Neural progenitor cell (in vitro differentiated cells): ENCODE results near the gene RAPGEF2. TPM values are rescaled to one million over a fixed set of nuclear protein-coding genes. Genes with fewer than 3 reads are reported as not detected.

Source experiments
- DNase-seq: peaks from one replicate; pipeline ENCODE4 v3.0.0-alpha.2; 2016; ENCODE audit warnings: low spot score
- H2AFZ ChIP-seq: fragments of 200-600 bp; sonication (generic); replicated peaks from 2 replicates; pipeline ENCODE4 v1.6.1; 2016; ENCODE audit warnings: antibody characterized with exemption
- H3F3A ChIP-seq: fragments of 200-600 bp; sonication (generic); 2 replicates; pipeline ENCODE4 v1.6.1; 2016; ENCODE audit warnings: antibody characterized with exemption, low read depth
- H3K27ac ChIP-seq: fragments of 200-600 bp; sonication (generic); 2 replicates; pipeline ENCODE4 v1.5.1; 2016; ENCODE audit warnings: mild to moderate bottlenecking
- H3K27me3 ChIP-seq: fragments of 200-600 bp; sonication (generic); 2 replicates; pipeline ENCODE4 v1.6.1; 2016; ENCODE audit warnings: mild to moderate bottlenecking, moderate library complexity
- H3K36me3 ChIP-seq: fragments of 200-600 bp; sonication (generic); 2 replicates; pipeline ENCODE4 v1.5.1; 2016
- H3K4me1 ChIP-seq: fragments of 200-600 bp; sonication (generic); 2 replicates; pipeline ENCODE4 v1.6.1; 2016; ENCODE audit warnings: mixed run types
- H3K4me2 ChIP-seq: fragments of 200-600 bp; sonication (generic); 2 replicates; pipeline ENCODE4 v1.6.1; 2016
- H3K4me3 ChIP-seq: fragments of 200-600 bp; sonication (generic); 2 replicates; pipeline ENCODE4 v1.5.1; 2016
- H3K79me2 ChIP-seq: fragments of 200-600 bp; sonication (generic); 2 replicates; pipeline ENCODE4 v1.6.1; 2016; ENCODE audit warnings: low read depth
- H3K9ac ChIP-seq: fragments of 200-600 bp; sonication (generic); 2 replicates; pipeline ENCODE4 v1.6.1; 2016
- H3K9me3 ChIP-seq: fragments of 200-600 bp; sonication (generic); 2 replicates; pipeline ENCODE4 v1.5.1; 2016; ENCODE audit warnings: low read depth
- H4K20me1 ChIP-seq: fragments of 200-600 bp; sonication (generic); 2 replicates; pipeline ENCODE4 v1.6.1; 2016; ENCODE audit warnings: low read depth
- H3K27ac Mint-ChIP-seq: 3 replicates; pipeline ENCODE4 v1.8.0; 2021; ENCODE audit warnings: mixed read lengths
- H3K27me3 Mint-ChIP-seq: 2 replicates; pipeline ENCODE4 v1.8.0; 2022; ENCODE audit warnings: low read depth, mild to moderate bottlenecking, inconsistent platforms, moderate library complexity, mixed read lengths; ENCODE audit not compliant: insufficient read depth
- H3K36me3 Mint-ChIP-seq: 3 replicates; pipeline ENCODE4 v1.8.0; 2021; ENCODE audit warnings: mixed read lengths
- H3K4me1 Mint-ChIP-seq: 3 replicates; pipeline ENCODE4 v1.8.0; 2021; ENCODE audit warnings: mixed read lengths
- H3K4me3 Mint-ChIP-seq: 3 replicates; pipeline ENCODE4 v1.8.0; 2021; ENCODE audit warnings: mild to moderate bottlenecking, moderate library complexity, mixed read lengths
- H3K9me3 Mint-ChIP-seq: 3 replicates; pipeline ENCODE4 v1.8.0; 2020; ENCODE audit warnings: mixed read lengths
- EZH2 ChIP-seq: fragments of 200-600 bp; sonication (generic); IDR thresholded peaks from 2 replicates; pipeline ENCODE4 v1.6.1; 2017; ENCODE audit warnings: antibody characterized with exemption, mild to moderate bottlenecking, moderate library complexity
- EZH2phosphoT487 ChIP-seq: fragments of 200-600 bp; sonication (generic); IDR thresholded peaks from 2 replicates; pipeline ENCODE4 v1.6.1; 2017; ENCODE audit warnings: antibody characterized with exemption
- total RNA-seq: library from RNA; depleted of rRNA; stranded (reverse); fragments of >200 nt; gene quantifications from 2 replicates; pipeline ENCODE4 v1.2.3, GENCODE V29; 2015; ENCODE audit warnings: low replicate concordance
- TF ChIP-seq, protein P1 (sequence below): fragments of 200-600 bp; sonication (generic); IDR thresholded peaks from 2 replicates; pipeline ENCODE4 v1.5.1; 2017; ENCODE audit warnings: antibody characterized with exemption, mild to moderate bottlenecking

The RAPGEF2 gene
- total RNA-seq, 1 donor from 2014 or later, result 70.4 TPM

DNA sequence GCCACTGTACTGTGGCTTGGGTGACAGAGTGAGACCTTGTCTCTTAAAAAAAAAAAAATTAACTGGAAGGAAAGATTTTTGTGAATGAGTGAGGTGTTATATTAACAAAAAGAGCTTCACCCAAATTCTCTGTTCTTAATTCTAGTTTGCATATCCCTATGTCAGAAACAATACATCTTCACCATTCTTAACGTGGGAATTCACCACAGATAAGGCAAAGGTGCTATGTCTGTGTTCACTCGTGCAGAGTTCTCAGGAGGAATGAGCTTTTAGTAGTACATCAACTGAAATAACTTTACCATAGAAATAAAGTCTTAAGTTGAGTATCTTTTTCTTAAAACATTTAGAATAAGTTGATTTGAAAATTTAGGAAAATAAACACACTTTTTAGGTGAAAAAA is 135.1 kb downstream of the RAPGEF2 start:
- no peak overlapping the region for H3K4me3 ChIP-seq
- H3K79me2 ChIP-seq, result peaks cover 15% of the 10 kb centered on the region
- no peaks in the 10 kb centered on the region for H3K27me3 Mint-ChIP-seq
- H3K27me3 ChIP-seq, result no peaks in the 10 kb centered on the region
- no peak overlapping the region for H3K27ac ChIP-seq
- H3K9me3 ChIP-seq, result no peaks in the 10 kb centered on the region
- H3K9ac ChIP-seq, result no peak overlapping the region
- no peaks in the 10 kb centered on the region for H4K20me1 ChIP-seq
- peaks cover 20% of the 10 kb centered on the region for H3K36me3 Mint-ChIP-seq
- no peak overlapping the region for H3K4me3 Mint-ChIP-seq
- no peaks in the 10 kb centered on the region for H3K36me3 ChIP-seq
- H3K27ac Mint-ChIP-seq, result no peak overlapping the region
- no peaks in the 10 kb centered on the region for H3K4me1 Mint-ChIP-seq
- H3K4me1 ChIP-seq, result peaks cover 5% of the 10 kb centered on the region
- H3K9me3 Mint-ChIP-seq, result peaks cover 24% of the 10 kb centered on the region
- TF ChIP-seq EZH2phosphoT487, result no peak
- TF ChIP-seq, protein P1, sequence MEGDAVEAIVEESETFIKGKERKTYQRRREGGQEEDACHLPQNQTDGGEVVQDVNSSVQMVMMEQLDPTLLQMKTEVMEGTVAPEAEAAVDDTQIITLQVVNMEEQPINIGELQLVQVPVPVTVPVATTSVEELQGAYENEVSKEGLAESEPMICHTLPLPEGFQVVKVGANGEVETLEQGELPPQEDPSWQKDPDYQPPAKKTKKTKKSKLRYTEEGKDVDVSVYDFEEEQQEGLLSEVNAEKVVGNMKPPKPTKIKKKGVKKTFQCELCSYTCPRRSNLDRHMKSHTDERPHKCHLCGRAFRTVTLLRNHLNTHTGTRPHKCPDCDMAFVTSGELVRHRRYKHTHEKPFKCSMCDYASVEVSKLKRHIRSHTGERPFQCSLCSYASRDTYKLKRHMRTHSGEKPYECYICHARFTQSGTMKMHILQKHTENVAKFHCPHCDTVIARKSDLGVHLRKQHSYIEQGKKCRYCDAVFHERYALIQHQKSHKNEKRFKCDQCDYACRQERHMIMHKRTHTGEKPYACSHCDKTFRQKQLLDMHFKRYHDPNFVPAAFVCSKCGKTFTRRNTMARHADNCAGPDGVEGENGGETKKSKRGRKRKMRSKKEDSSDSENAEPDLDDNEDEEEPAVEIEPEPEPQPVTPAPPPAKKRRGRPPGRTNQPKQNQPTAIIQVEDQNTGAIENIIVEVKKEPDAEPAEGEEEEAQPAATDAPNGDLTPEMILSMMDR, result no peak
- TF ChIP-seq EZH2, result no peak
- no peak for DNase-seq
- no peak overlapping the region for H2AFZ ChIP-seq
- no peak overlapping the region for H3K4me2 ChIP-seq
- H3F3A ChIP-seq, result peaks cover 5% of the 10 kb centered on the region

DNA sequence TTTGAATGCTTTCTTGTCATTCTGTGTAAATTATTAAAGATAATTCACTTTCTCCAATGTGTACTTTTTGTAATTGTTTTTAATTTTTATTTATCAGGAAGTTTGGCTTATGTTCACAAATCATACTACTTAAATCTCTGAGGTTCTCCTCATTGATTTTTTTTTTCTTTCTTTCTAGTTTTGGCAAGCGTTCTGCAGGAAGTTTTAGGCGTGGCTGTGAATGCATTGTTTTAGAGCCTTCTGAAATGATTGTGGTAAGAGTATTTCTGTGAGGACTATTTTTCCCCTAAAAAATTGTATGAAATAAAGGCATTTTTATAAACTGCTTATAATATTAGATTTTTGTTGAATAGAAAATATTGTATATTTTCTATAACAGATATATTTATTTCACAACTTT is 135.8 kb downstream of the RAPGEF2 start:
- no peaks in the 10 kb centered on the region for H3K27me3 Mint-ChIP-seq

DNA sequence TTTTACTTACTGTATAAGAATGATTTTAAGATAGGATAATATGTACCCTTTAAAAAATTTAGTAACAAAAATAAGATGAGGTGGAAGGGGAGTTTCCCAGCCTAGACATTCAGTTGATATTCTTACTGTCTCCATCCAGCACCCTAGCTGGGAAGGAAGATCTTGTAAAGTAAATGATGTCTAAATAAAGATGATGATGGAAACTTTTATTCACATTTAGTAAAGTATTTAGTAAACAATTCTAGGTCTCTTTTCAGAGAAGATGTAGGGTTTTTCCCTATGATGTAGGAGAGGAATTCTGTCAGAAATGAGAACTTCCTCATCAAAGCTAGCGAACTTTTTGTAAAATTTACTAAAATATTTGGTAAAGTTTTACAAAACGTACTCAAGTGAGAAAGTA is 136.8 kb downstream of the RAPGEF2 start:
- Mint-ChIP-seq H3K36me3 (peaks cover 16% of the 10 kb centered on the region), H3K27ac (no peak overlapping the region), H3K4me1 (no peaks in the 10 kb centered on the region), H3K4me3 (no peak overlapping the region), H3K27me3 (no peaks in the 10 kb centered on the region), H3K9me3 (peaks cover 14% of the 10 kb centered on the region)
- H3K4me3 ChIP-seq, result no peak overlapping the region
- H3K36me3 ChIP-seq, result no peaks in the 10 kb centered on the region
- H3K4me2 ChIP-seq, result no peak overlapping the region
- H3K4me1 ChIP-seq, result peaks cover 5% of the 10 kb centered on the region
- no peaks in the 10 kb centered on the region for H3K27me3 ChIP-seq
- H2AFZ ChIP-seq, result no peak overlapping the region
- H3K79me2 ChIP-seq, result peaks cover 7% of the 10 kb centered on the region
- no peaks in the 10 kb centered on the region for H3K9me3 ChIP-seq
- H4K20me1 ChIP-seq, result no peaks in the 10 kb centered on the region
- no peak overlapping the region for H3K27ac ChIP-seq
- DNase-seq, result no peak
- no peak overlapping the region for H3K9ac ChIP-seq
- TF ChIP-seq EZH2 (no peak), EZH2phosphoT487 (no peak)
- TF ChIP-seq, protein P1, result no peak
- H3F3A ChIP-seq, result peaks cover 5% of the 10 kb centered on the region

More for the DNA sequence above, 135.8 kb downstream of the RAPGEF2 start:
- no peak overlapping the region for H3K4me3 Mint-ChIP-seq
- Histone ChIP-seq H3K4me1 (peaks cover 5% of the 10 kb centered on the region), H3K9me3 (no peaks in the 10 kb centered on the region), H3K27ac (no peak overlapping the region), H3K9ac (no peak overlapping the region), H3F3A (peaks cover 5% of the 10 kb centered on the region), H3K27me3 (no peaks in the 10 kb centered on the region), H3K4me3 (no peak overlapping the region), H3K79me2 (peaks cover 8% of the 10 kb centered on the region), H2AFZ (no peak overlapping the region), H3K4me2 (no peak overlapping the region), H3K36me3 (no peaks in the 10 kb centered on the region), H4K20me1 (no peaks in the 10 kb centered on the region)
- H3K36me3 Mint-ChIP-seq, result peaks cover 16% of the 10 kb centered on the region
- no peak for TF ChIP-seq EZH2phosphoT487
- TF ChIP-seq EZH2, result no peak
- H3K27ac Mint-ChIP-seq, result no peak overlapping the region
- no peak for DNase-seq
- H3K9me3 Mint-ChIP-seq, result peaks cover 18% of the 10 kb centered on the region
- H3K4me1 Mint-ChIP-seq, result no peaks in the 10 kb centered on the region

DNA sequence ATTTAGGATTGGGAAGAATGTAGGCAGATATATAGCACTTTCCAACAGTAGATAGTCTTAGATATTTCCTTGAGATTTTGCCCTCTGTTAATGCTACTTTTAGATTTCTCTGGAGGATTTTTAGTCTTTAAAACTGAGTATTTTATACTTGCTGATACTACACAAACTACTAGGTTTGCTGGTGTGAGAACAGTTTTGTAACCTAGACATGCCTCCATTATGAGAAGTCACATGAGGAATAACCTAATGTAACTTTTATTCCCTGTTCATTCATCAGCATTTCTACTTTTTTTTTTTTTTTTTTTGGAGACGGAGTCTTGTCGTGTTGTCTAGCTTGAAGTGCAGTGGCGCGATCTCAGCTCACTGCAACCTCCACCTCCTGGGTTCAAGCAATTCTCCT is 137.2 kb downstream of the RAPGEF2 start:
- Mint-ChIP-seq H3K4me3 (no peak overlapping the region), H3K9me3 (peaks cover 11% of the 10 kb centered on the region), H3K27ac (no peak overlapping the region), H3K4me1 (no peaks in the 10 kb centered on the region), H3K27me3 (no peaks in the 10 kb centered on the region), H3K36me3 (peaks cover 14% of the 10 kb centered on the region)
- H2AFZ ChIP-seq, result no peak overlapping the region
- no peak overlapping the region for H3K4me3 ChIP-seq
- DNase-seq, result no peak
- H3K4me1 ChIP-seq, result peaks cover 5% of the 10 kb centered on the region
- peaks cover 5% of the 10 kb centered on the region for H3F3A ChIP-seq
- no peaks in the 10 kb centered on the region for H4K20me1 ChIP-seq
- H3K79me2 ChIP-seq, result peaks cover 7% of the 10 kb centered on the region
- no peak overlapping the region for H3K27ac ChIP-seq
- H3K36me3 ChIP-seq, result no peaks in the 10 kb centered on the region
- TF ChIP-seq, protein P1, result no peak
- TF ChIP-seq EZH2phosphoT487 (no peak), EZH2 (no peak)
- no peaks in the 10 kb centered on the region for H3K9me3 ChIP-seq
- no peak overlapping the region for H3K9ac ChIP-seq
- no peak overlapping the region for H3K4me2 ChIP-seq
- H3K27me3 ChIP-seq, result no peaks in the 10 kb centered on the region
